IMR-90 (cell line): Measurements from ENCODE around the gene SLC31A2. TPM values are rescaled to one million over a fixed set of nuclear protein-coding genes. Genes with fewer than 3 reads are reported as not detected.

Source experiments
- ATAC-seq: fragments of 200-7000 bp; cut with Tn5 transposase; 2 replicates; pipeline ENCODE4 v1.9.1; 2020; ENCODE audit warnings: low read depth, mild to moderate bottlenecking, moderate library complexity
- BruUV-seq: library from RNA; stranded (reverse); fragments of 400-500 nt; replicated peaks from 2 replicates; lab custom pipeline; 2021; lab: Mats Ljungman, UMichigan
- CTCF ChIA-PET: fragments of 300-600 bp; formaldehyde crosslinking; extraction: SDS; loops from one replicate; lab custom pipeline; 2021; ENCODE audit warnings: antibody characterized with exemption; lab: Yijun Ruan, JAX
- POLR2A ChIA-PET: fragments of 300-600 bp; sonication (Branson Sonifier 250); formaldehyde crosslinking; loops from one replicate; lab custom pipeline; 2022; ENCODE audit warnings: antibody characterized with exemption; ENCODE audit not compliant: unreplicated experiment; lab: Charles Lee
- DNase-seq: peaks from one replicate; pipeline ENCODE4 v3.0.0; 2013
- H2AFZ ChIP-seq: replicated peaks from 2 replicates; pipeline ENCODE3; 2013; ENCODE audit warnings: low read length, mild to moderate bottlenecking; ENCODE audit not compliant: poor library complexity
- H2AK5ac ChIP-seq: 2 replicates; pipeline ENCODE4 v1.6.1; 2013; ENCODE audit warnings: low read depth, low read length, inconsistent platforms
- H2AK9ac ChIP-seq: replicated peaks from 2 replicates; pipeline ENCODE3; 2013; ENCODE audit warnings: mild to moderate bottlenecking, low read depth, low read length, moderate library complexity; ENCODE audit not compliant: poor library complexity
- H2BK120ac ChIP-seq: 2 replicates; pipeline ENCODE4 v1.6.1; 2013; ENCODE audit warnings: low read depth, low read length, inconsistent platforms
- H2BK15ac ChIP-seq: 3 replicates; pipeline ENCODE4 v1.6.1; 2013; ENCODE audit warnings: low read depth, low read length, inconsistent platforms
- H2BK20ac ChIP-seq: 2 replicates; pipeline ENCODE4 v1.6.1; 2013; ENCODE audit warnings: low read depth, mild to moderate bottlenecking, inconsistent platforms, low read length, moderate library complexity
- H2BK5ac ChIP-seq: 2 replicates; pipeline ENCODE4 v1.6.1; 2013; ENCODE audit warnings: mild to moderate bottlenecking, low read depth, low read length, inconsistent platforms; ENCODE audit not compliant: poor library complexity, severe bottlenecking
- H3K14ac ChIP-seq: replicated peaks from 2 replicates; pipeline ENCODE4 v1.6.1; 2013; ENCODE audit warnings: low read depth, low read length, inconsistent platforms
- H3K18ac ChIP-seq: 2 replicates; pipeline ENCODE4 v1.6.1; 2013; ENCODE audit warnings: low read depth, low read length, control low read depth
- H3K23ac ChIP-seq: 2 replicates; pipeline ENCODE4 v1.6.1; 2013; ENCODE audit warnings: low read depth, low read length, inconsistent platforms
- H3K27ac ChIP-seq: 2 replicates; pipeline ENCODE4 v1.5.1; 2013; ENCODE audit warnings: mild to moderate bottlenecking, control low read depth, low read length; ENCODE audit not compliant: insufficient read depth
- H3K27me3 ChIP-seq: 2 replicates; pipeline ENCODE4 v1.6.1; 2013; ENCODE audit warnings: low read length; ENCODE audit not compliant: control insufficient read depth, insufficient read depth
- H3K36me3 ChIP-seq: 2 replicates; pipeline ENCODE4 v1.6.1; 2013; ENCODE audit warnings: low read length, mixed read lengths; ENCODE audit not compliant: control insufficient read depth, insufficient read depth
- H3K4ac ChIP-seq: 2 replicates; pipeline ENCODE4 v1.6.1; 2013; ENCODE audit warnings: low read depth, low read length, inconsistent platforms
- H3K4me1 ChIP-seq: 2 replicates; pipeline ENCODE4 v1.6.1; 2013; ENCODE audit warnings: low read length, mixed read lengths; ENCODE audit not compliant: control insufficient read depth, insufficient read depth
- H3K4me2 ChIP-seq: 2 replicates; pipeline ENCODE4 v1.6.1; 2013; ENCODE audit warnings: low read depth, mild to moderate bottlenecking, control low read depth, low read length, moderate library complexity
- H3K4me3 ChIP-seq: 2 replicates; pipeline ENCODE4 v1.5.1; 2013; ENCODE audit warnings: low read depth, mild to moderate bottlenecking, control low read depth, low read length, moderate library complexity; ENCODE audit not compliant: insufficient read depth
- H3K56ac ChIP-seq: 2 replicates; pipeline ENCODE4 v1.6.1; 2013; ENCODE audit warnings: low read length, inconsistent platforms; ENCODE audit not compliant: insufficient read depth; ENCODE audit errors: extremely low read depth
- H3K79me1 ChIP-seq, 2 experiments: 2 replicates each; pipeline ENCODE4 v1.6.1; 2013; ENCODE audit warnings: low read length in 2 of 2, inconsistent platforms in 1 of 2, low read depth in 1 of 2
- H3K9ac ChIP-seq: 2 replicates; pipeline ENCODE4 v1.6.1; 2013; ENCODE audit warnings: low read depth, low read length, control low read depth
- H3K9me1 ChIP-seq: 2 replicates; pipeline ENCODE4 v1.6.1; 2013; ENCODE audit warnings: low read length, inconsistent platforms; ENCODE audit not compliant: insufficient read depth
- H3K9me3 ChIP-seq: 2 replicates; pipeline ENCODE4 v1.6.1; 2013; ENCODE audit warnings: low read length; ENCODE audit not compliant: control insufficient read depth, insufficient read depth
- H4K20me1 ChIP-seq: 2 replicates; pipeline ENCODE4 v1.6.1; 2013; ENCODE audit warnings: low read length, inconsistent platforms; ENCODE audit not compliant: insufficient read depth
- H4K5ac ChIP-seq: 2 replicates; pipeline ENCODE4 v1.6.1; 2013; ENCODE audit warnings: mild to moderate bottlenecking, low read depth, low read length, control low read depth
- H4K8ac ChIP-seq, 2 experiments: 2 replicates each; pipeline ENCODE4 v1.6.1; 2013; ENCODE audit warnings: low read depth in 2 of 2, low read length in 2 of 2, control low read depth in 1 of 2, inconsistent platforms in 1 of 2
- H4K91ac ChIP-seq: 2 replicates; pipeline ENCODE4 v1.6.1; 2013; ENCODE audit warnings: low read depth, low read length, inconsistent platforms; ENCODE audit not compliant: insufficient read depth
- CHD1 ChIP-seq: IDR thresholded peaks from 2 replicates; pipeline ENCODE4 v1.6.1; 2012; ENCODE audit warnings: low read depth, low read length, improper control_type of control experiment
- CTCF ChIP-seq: conservative IDR thresholded peaks from 2 replicates; pipeline ENCODE4 v1.5.1; 2012; ENCODE audit warnings: mild to moderate bottlenecking, low read depth, low read length, improper control_type of control experiment
- MXI1 ChIP-seq: IDR thresholded peaks from 2 replicates; pipeline ENCODE4 v1.6.1; 2012; ENCODE audit warnings: low read depth, mild to moderate bottlenecking, low read length, moderate library complexity, borderline replicate concordance
- RAD21 ChIP-seq: IDR thresholded peaks from 2 replicates; pipeline ENCODE4 v1.6.1; 2012; ENCODE audit warnings: low read length, improper control_type of control experiment
- SMC3 ChIP-seq: fragments of 150-350 bp; IDR thresholded peaks from 2 replicates; pipeline ENCODE4 v1.6.1; 2016; ENCODE audit warnings: low read depth, mild to moderate bottlenecking, antibody characterized with exemption, low read length, moderate library complexity
- WGBS, 2 experiments: methylation state at CpG; one replicate each; pipeline versions ENCODE4 v1.1.5 to v1.1.7; 2013; ENCODE audit warnings: missing lambda C conversion rate in 2 of 2; ENCODE audit not compliant: insufficient read length in 1 of 2; ENCODE audit errors: extremely low coverage in 2 of 2; 5-methylcytosine and 5-hydroxymethylcytosine counted together
- dilution Hi-C: fragments of 300-500 bp; cut with HindIII; formaldehyde crosslinking; loops from one replicate; pipeline ENCODE4 v1.14.3; 2018; ENCODE audit warnings: low sequenced_read_pairs; ENCODE audit not compliant: unreplicated experiment
- in situ Hi-C: fragments of 300-500 bp; cut with MboI; formaldehyde crosslinking; loops from 3 replicates; pipeline ENCODE4 v1.14.3; 2019; ENCODE audit warnings: low sequenced_read_pairs, inconsistent platforms, mixed read lengths
- intact Hi-C: fragments of 100-400 bp; cut with micrococcal nuclease; formaldehyde crosslinking; loops from 2 replicates; pipeline ENCODE4 v1.10.0; 2022
- polyA plus RNA-seq, 3 experiments: library from polyadenylated mRNA; depleted of rRNA; stranded (reverse); fragments of >200 nt; gene quantifications; 2 replicates each; pipeline ENCODE4 v1.2.3, GENCODE V29; 2012; ENCODE audit warnings: low replicate concordance in 1 of 3
- total RNA-seq: library from RNA; depleted of rRNA; stranded (reverse); fragments of >200 nt; gene quantifications from 2 replicates; pipeline ENCODE4 v1.2.3, GENCODE V29; 2012
- TF ChIP-seq, protein P1 (sequence below): fragments of 150-350 bp; IDR thresholded peaks from 2 replicates; pipeline ENCODE4 v1.6.1; 2017; ENCODE audit warnings: mild to moderate bottlenecking, antibody characterized with exemption, low read length, low read depth

Gene SLC31A2
- total and polyA plus RNA-seq, 2 of the 4 experiments (the other 2 are of a cell fraction): 5.1 to 7.2 TPM

- CTCF ChIA-PET: no interaction called here
- H4K91ac ChIP-seq: no peak overlapping the region
- H3K36me3 ChIP-seq: no peaks in the 10 kb centered on the region
- no peak overlapping the region for H2AK5ac ChIP-seq
- no peak overlapping the region for H2BK5ac ChIP-seq
- H4K8ac ChIP-seq: no peak overlapping the region
- no peak overlapping the region for H3K4ac ChIP-seq
- H3K4me2 ChIP-seq: no peak overlapping the region
- BruUV-seq: no TSS peak
- no CpG with 5 or more reads among the region's 8 CpGs for WGBS, 2 experiments
- no peak overlapping the region for H3K56ac ChIP-seq
- H2BK120ac ChIP-seq: no peak overlapping the region
- in situ Hi-C loops: no loop called here
- no peak overlapping the region for H3K14ac ChIP-seq
- H3K4me3 ChIP-seq: no peak overlapping the region
- DNase-seq (no peak), ATAC-seq (no peak)
- H2AK9ac ChIP-seq: no peak overlapping the region
- H3K27me3 ChIP-seq: peaks cover 17% of the 10 kb centered on the region
- H3K79me1 ChIP-seq: peaks cover 0 to 15% of the 10 kb centered on the region in 2 experiments; a peak in 2 of 4 replicates
- no peak overlapping the region for H2AFZ ChIP-seq
- no peak overlapping the region for H3K23ac ChIP-seq
- POLR2A ChIA-PET: no interaction called here
- no peak overlapping the region for H3K27ac ChIP-seq
- no peak overlapping the region for H4K5ac ChIP-seq
- intact Hi-C loops: no loop called here
- no peaks in the 10 kb centered on the region for H3K9me3 ChIP-seq
- H3K4me1 ChIP-seq: no peaks in the 10 kb centered on the region
- TF ChIP-seq MXI1: no peak
- no peak for TF ChIP-seq CTCF
- TF ChIP-seq, protein P1, sequence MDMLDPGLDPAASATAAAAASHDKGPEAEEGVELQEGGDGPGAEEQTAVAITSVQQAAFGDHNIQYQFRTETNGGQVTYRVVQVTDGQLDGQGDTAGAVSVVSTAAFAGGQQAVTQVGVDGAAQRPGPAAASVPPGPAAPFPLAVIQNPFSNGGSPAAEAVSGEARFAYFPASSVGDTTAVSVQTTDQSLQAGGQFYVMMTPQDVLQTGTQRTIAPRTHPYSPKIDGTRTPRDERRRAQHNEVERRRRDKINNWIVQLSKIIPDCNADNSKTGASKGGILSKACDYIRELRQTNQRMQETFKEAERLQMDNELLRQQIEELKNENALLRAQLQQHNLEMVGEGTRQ: no peak
- TF ChIP-seq CHD1: no peak
- no peak for TF ChIP-seq SMC3
- TF ChIP-seq RAD21: no peak
- H3K9ac ChIP-seq: no peak overlapping the region
- H2BK15ac ChIP-seq: no peak overlapping the region
- dilution Hi-C loops: no loop called here
- H2BK20ac ChIP-seq: no peak overlapping the region
- H3K9me1 ChIP-seq: peaks cover 2% of the 10 kb centered on the region; the same call in 1 of the 2 replicates
- no peak overlapping the region for H3K18ac ChIP-seq
- H4K20me1 ChIP-seq: no peaks in the 10 kb centered on the region
These were observed 1.9 kb upstream of the SLC31A2 start for GRCh38 chr9:113148781-113149510.
